NCI-H446 treated with DMSO at 0.1 percent for 48 hours (cell line): ENCODE data around the gene TM7SF3.
"Not testable (repeated sequence)": the region's sequence is repeated elsewhere in the genome, so short reads cannot be mapped to it uniquely, and the experiment has no call there.

Experiments
- DNase-seq: peaks from one replicate; lab custom pipeline; 2025; lab: John Stamatoyannopoulos, UW

Gene TM7SF3

GRCh38 chr12:26978801-26979200 is 35.4 kb downstream of the TM7SF3 start:
- DNase-seq: no peak

- no peak for DNase-seq
These were observed 37.5 kb downstream of the TM7SF3 start for GRCh38 chr12:26976687-26977086.

- no peak for DNase-seq
These were observed 42.2 kb downstream of the TM7SF3 start for GRCh38 chr12:26971963-26972362.

- no peak for DNase-seq
These were observed 44.0 kb downstream of the TM7SF3 start for GRCh38 chr12:26970136-26970535.

- no peak for DNase-seq
These were observed 47.3 kb downstream of the TM7SF3 start for GRCh38 chr12:26966842-26967241.

- DNase-seq: no peak
These were observed 50.8 kb downstream of the TM7SF3 start for GRCh38 chr12:26963413-26963812.

- no peak for DNase-seq
These were observed 52.4 kb downstream of the TM7SF3 start for GRCh38 chr12:26961803-26962202.

GRCh38 chr12:26961391-26961790 is 52.8 kb downstream of the TM7SF3 start:
- not testable (repeated sequence) for DNase-seq

GRCh38 chr12:26954027-26954426 is 60.2 kb downstream of the TM7SF3 start:
- DNase-seq: no peak

- no peak for DNase-seq
These were observed 60.7 kb downstream of the TM7SF3 start for GRCh38 chr12:26953447-26953846.

- DNase-seq: no peak
These were observed 65.9 kb downstream of the TM7SF3 start for GRCh38 chr12:26948309-26948708.

GRCh38 chr12:26941215-26941594 is 73.0 kb downstream of the TM7SF3 start:
- no peak for DNase-seq

GRCh38 chr12:26940516-26941214 is 73.5 kb downstream of the TM7SF3 start:
- DNase-seq: no peak

GRCh38 chr12:26939953-26940352 is 74.2 kb downstream of the TM7SF3 start:
- DNase-seq: no peak

GRCh38 chr12:26939192-26939832 is 74.9 kb downstream of the TM7SF3 start:
- DNase-seq: no peak

- no peak for DNase-seq
These were observed 75.5 kb downstream of the TM7SF3 start for GRCh38 chr12:26938701-26939062.

GRCh38 chr12:26937863-26938700 is 76.1 kb downstream of the TM7SF3 start, which contains the start of the genes FGFR1OP2 and INTS13:
Gene FGFR1OP2, plus strand, starts transcription at chr12:26938470. Its CDS starts 15,689 bp downstream, at chr12:26954159.
Gene INTS13, minus strand, starts transcription at chr12:26937981. Its CDS starts 1,178 bp downstream, at chr12:26936803.
- peak; percentile 92 for DNase-seq

- no peak for DNase-seq
These were observed 76.7 kb downstream of the TM7SF3 start for GRCh38 chr12:26937443-26937862.

- DNase-seq: no peak
These were observed 77.4 kb downstream of the TM7SF3 start for GRCh38 chr12:26936559-26937442.

- DNase-seq: no peak
These were observed 78.4 kb downstream of the TM7SF3 start for GRCh38 chr12:26935636-26936378.

GRCh38 chr12:26929590-26929989 is 84.6 kb downstream of the TM7SF3 start:
- DNase-seq: no peak
